Spinal cord (tissue), 10 donors: ENCODE measurements around the gene ASIC4. TPM values are rescaled to one million over a fixed set of nuclear protein-coding genes. Genes with fewer than 3 reads are reported as not detected.

Source experiments
- DNase-seq, 6 donors: peaks; one replicate each; pipeline versions ENCODE4 v3.0.0 to v3.0.0-alpha.2; 2013 to 2015; ENCODE audit warnings: low spot score in 6 of 6, low read depth in 4 of 6
- H3K27ac ChIP-seq: one replicate; pipeline ENCODE4 v1.5.1; 2013; ENCODE audit warnings: low read depth, low read length, control low read depth
- H3K27me3 ChIP-seq: one replicate; pipeline ENCODE4 v1.6.1; 2013; ENCODE audit warnings: low read length; ENCODE audit not compliant: control insufficient read depth, insufficient read depth
- H3K36me3 ChIP-seq: one replicate; pipeline ENCODE4 v1.6.1; 2013; ENCODE audit warnings: low read length; ENCODE audit not compliant: control insufficient read depth, insufficient read depth
- H3K4me1 ChIP-seq: one replicate; pipeline ENCODE4 v1.6.1; 2013; ENCODE audit warnings: low read length; ENCODE audit not compliant: control insufficient read depth, insufficient read depth
- H3K4me3 ChIP-seq: one replicate; pipeline ENCODE4 v1.5.1; 2013; ENCODE audit warnings: low read depth, low read length, control low read depth
- H3K9me3 ChIP-seq: one replicate; pipeline ENCODE4 v1.6.1; 2013; ENCODE audit warnings: low read length; ENCODE audit not compliant: control insufficient read depth, insufficient read depth
- WGBS: methylation state at CpG from one replicate; pipeline ENCODE4 v1.1.5; 2013; ENCODE audit warnings: missing lambda C conversion rate; ENCODE audit not compliant: insufficient coverage; 5-methylcytosine and 5-hydroxymethylcytosine counted together
- polyA plus RNA-seq, 2 donors: library from polyadenylated mRNA; unstranded; fragments of 120-200 nt; gene quantifications; one replicate each; pipeline ENCODE4 v1.2.1, GENCODE V29; 2013; ENCODE audit not compliant: insufficient read length in 2 of 2
- total RNA-seq, 2 donors: library from RNA; depleted of rRNA in 1 of 2; stranded (reverse); fragments of 120-200 nt in 1 of 2; fragments of >200 nt in 1 of 2; gene quantifications; one replicate each; pipeline versions ENCODE4 v1.2.3 to v1.2.4, GENCODE V29; 2013 to 2014
- donor health status: healthy.

ASIC4 gene
- total and polyA plus RNA-seq, 4 donors, result 8.2 to 47.2 (median 27.6) TPM

- H3K4me3 ChIP-seq, result no peak overlapping the region
- H3K4me1 ChIP-seq, result peaks cover 47% of the 10 kb centered on the region
- 92% methylated on average over 26 of the region's 26 CpGs for WGBS
- no peak for DNase-seq
- H3K36me3 ChIP-seq, result peaks cover 55% of the 10 kb centered on the region
- no peak overlapping the region for H3K27ac ChIP-seq
- H3K27me3 ChIP-seq, result peaks cover 3% of the 10 kb centered on the region
- no peaks in the 10 kb centered on the region for H3K9me3 ChIP-seq
These were observed 33.3 kb downstream of the ASIC4 start for GRCh38 chr2:219547621-219548020.

GRCh38 chr2:219548990-219549389 lies 34.7 kb downstream of the ASIC4 start:
- DNase-seq, result no peak
- no peaks in the 10 kb centered on the region for H3K9me3 ChIP-seq
- no peak overlapping the region for H3K27ac ChIP-seq
- H3K36me3 ChIP-seq, result peaks cover 59% of the 10 kb centered on the region
- peaks cover 3% of the 10 kb centered on the region for H3K27me3 ChIP-seq
- H3K4me1 ChIP-seq, result peaks cover 54% of the 10 kb centered on the region
- WGBS, result 94% methylated on average over 16 of the region's 18 CpGs
- H3K4me3 ChIP-seq, result no peak overlapping the region

- peaks cover 65% of the 10 kb centered on the region for H3K36me3 ChIP-seq
- DNase-seq, result no peak
These were observed 35.3 kb downstream of the ASIC4 start for GRCh38 chr2:219549619-219550018.

GRCh38 chr2:219551441-219552381 lies 37.4 kb downstream of the ASIC4 start:
- 5% methylated on average over 41 of the region's 54 CpGs for WGBS
- peak in 1 of 6 donors; percentile 34 for DNase-seq
- H3K27ac ChIP-seq, result peak overlapping the region; percentile 59

More at GRCh38 chr2:219549619-219550018, 35.3 kb downstream of the ASIC4 start:
- H3K4me1 ChIP-seq, result peaks cover 47% of the 10 kb centered on the region
- H3K27me3 ChIP-seq, result peaks cover 3% of the 10 kb centered on the region
- no peak overlapping the region for H3K4me3 ChIP-seq
- 88% methylated on average over 7 of the region's 9 CpGs for WGBS
- no peak overlapping the region for H3K27ac ChIP-seq
- H3K9me3 ChIP-seq, result no peaks in the 10 kb centered on the region

GRCh38 chr2:219552382-219553167 lies 38.3 kb downstream of the ASIC4 start:
- H3K36me3 ChIP-seq, result peaks cover 68% of the 10 kb centered on the region
- peak in 3 of 6 donors; percentile 83 to 96 (median 94) for DNase-seq
- peaks cover 3% of the 10 kb centered on the region for H3K27me3 ChIP-seq
- under 1% methylated on average over 99 of the region's 99 CpGs for WGBS
- H3K4me3 ChIP-seq, result peak overlapping the region; percentile 64
- no peaks in the 10 kb centered on the region for H3K9me3 ChIP-seq
- H3K4me1 ChIP-seq, result peaks cover 38% of the 10 kb centered on the region
- H3K27ac ChIP-seq, result no peak overlapping the region

More at GRCh38 chr2:219551441-219552381, 37.4 kb downstream of the ASIC4 start:
- Histone ChIP-seq H3K36me3 (peaks cover 67% of the 10 kb centered on the region), H3K27me3 (peaks cover 3% of the 10 kb centered on the region), H3K4me1 (peaks cover 38% of the 10 kb centered on the region), H3K4me3 (peak overlapping the region; percentile 64), H3K9me3 (no peaks in the 10 kb centered on the region)

- Histone ChIP-seq H3K4me1 (peaks cover 38% of the 10 kb centered on the region), H3K36me3 (peaks cover 68% of the 10 kb centered on the region), H3K9me3 (no peaks in the 10 kb centered on the region), H3K4me3 (peak overlapping the region; percentile 64), H3K27ac (no peak overlapping the region), H3K27me3 (peaks cover 3% of the 10 kb centered on the region)
- DNase-seq, result no peak
- 28% methylated on average over 7 of the region's 7 CpGs for WGBS
These were observed 38.8 kb downstream of the ASIC4 start for GRCh38 chr2:219553168-219553417.

- WGBS, result 78% methylated on average over 12 of the region's 12 CpGs
- H3K36me3 ChIP-seq, result peaks cover 68% of the 10 kb centered on the region
- no peaks in the 10 kb centered on the region for H3K9me3 ChIP-seq
- H3K27me3 ChIP-seq, result peaks cover 3% of the 10 kb centered on the region
- peaks cover 38% of the 10 kb centered on the region for H3K4me1 ChIP-seq
- DNase-seq, result no peak
- no peak overlapping the region for H3K4me3 ChIP-seq
- H3K27ac ChIP-seq, result no peak overlapping the region
These were observed 39.2 kb downstream of the ASIC4 start for GRCh38 chr2:219553463-219553963.

GRCh38 chr2:219554350-219554749 lies 40.1 kb downstream of the ASIC4 start:
- Histone ChIP-seq H3K4me1 (peaks cover 38% of the 10 kb centered on the region), H3K4me3 (no peak overlapping the region), H3K9me3 (no peaks in the 10 kb centered on the region), H3K36me3 (peaks cover 64% of the 10 kb centered on the region), H3K27ac (no peak overlapping the region), H3K27me3 (peaks cover 3% of the 10 kb centered on the region)
- DNase-seq, result no peak
- WGBS, result 93% methylated on average over 11 of the region's 15 CpGs

GRCh38 chr2:219555956-219556355 lies 41.7 kb downstream of the ASIC4 start:
- H3K4me3 ChIP-seq, result no peak overlapping the region
- H3K4me1 ChIP-seq, result peaks cover 33% of the 10 kb centered on the region
- 96% methylated on average over 12 of the region's 20 CpGs for WGBS
- no peak for DNase-seq
- peaks cover 3% of the 10 kb centered on the region for H3K27me3 ChIP-seq
- H3K9me3 ChIP-seq, result no peaks in the 10 kb centered on the region
- H3K27ac ChIP-seq, result no peak overlapping the region
- peaks cover 53% of the 10 kb centered on the region for H3K36me3 ChIP-seq
